Stimulated activated CD4-positive, alpha-beta T cell treated with anti-CD3 and anti-CD28 coated beads, Interleukin-15, amount 100 ng/mL, for 1 hour (primary cell): ENCODE data around the gene RELL1.
A peak's percentile ranks its signal among the peaks of the same experiment; 100 is the strongest.

ENCODE experiments used
- DNase-seq, 2 donors: peaks; one replicate each; pipeline ENCODE4 v3.0.0-alpha.2; 2020; ENCODE audit warnings: low read depth in 1 of 2, low spot score in 1 of 2

Gene RELL1

GRCh38 chr4:37686373-37687193 is at the start of gene RELL1:
RELL1 (minus strand) TSS chr4:37686376; CDS start chr4:37686287, 89 bp downstream.
- peak; percentile 95 to 97 for DNase-seq

GRCh38 chr4:37735578-37735977 is 49.4 kb upstream of the RELL1 start:
- no peak for DNase-seq

GRCh38 chr4:37734989-37735388 is 48.8 kb upstream of the RELL1 start:
- DNase-seq = no peak

GRCh38 chr4:37733240-37733867 is 47.2 kb upstream of the RELL1 start:
- no peak for DNase-seq

GRCh38 chr4:37732526-37733186 is 46.5 kb upstream of the RELL1 start:
- DNase-seq = no peak

- DNase-seq = no peak
Measured at GRCh38 chr4:37729649-37730004, 43.5 kb upstream of the RELL1 start.

- DNase-seq = no peak
Measured at GRCh38 chr4:37728064-37728463, 41.9 kb upstream of the RELL1 start.

GRCh38 chr4:37727635-37728034 is 41.5 kb upstream of the RELL1 start:
- DNase-seq = no peak

- no peak for DNase-seq
Measured at GRCh38 chr4:37726666-37727065, 40.5 kb upstream of the RELL1 start.

GRCh38 chr4:37725718-37726117 is 39.5 kb upstream of the RELL1 start:
- no peak for DNase-seq

- no peak for DNase-seq
Measured at GRCh38 chr4:37723067-37723466, 36.9 kb upstream of the RELL1 start.

- no peak for DNase-seq
Measured at GRCh38 chr4:37721995-37722638, 35.9 kb upstream of the RELL1 start.

- no peak for DNase-seq
Measured at GRCh38 chr4:37719021-37719420, 32.8 kb upstream of the RELL1 start.

GRCh38 chr4:37717576-37717975 is 31.4 kb upstream of the RELL1 start:
- DNase-seq = no peak

GRCh38 chr4:37715889-37716402 is 29.8 kb upstream of the RELL1 start:
- no peak for DNase-seq

- DNase-seq = no peak
Measured at GRCh38 chr4:37710491-37710890, 24.3 kb upstream of the RELL1 start.

- DNase-seq = no peak
Measured at GRCh38 chr4:37706032-37706431, 19.9 kb upstream of the RELL1 start.

GRCh38 chr4:37705571-37705970 is 19.4 kb upstream of the RELL1 start:
- no peak for DNase-seq

GRCh38 chr4:37699868-37700481 is 13.8 kb upstream of the RELL1 start:
- DNase-seq = no peak

- no peak for DNase-seq
Measured at GRCh38 chr4:37697566-37697965, 11.4 kb upstream of the RELL1 start.
